Gastrocnemius medialis (tissue), 4 donors: ENCODE measurements around the gene SLC6A16.

Experiments
- CTCF ChIP-seq, 5 experiments: fragments of 450-650 bp in 3 of 5; fragments of 200-600 bp in 2 of 5; sonication (generic) in 2 of 5; IDR thresholded peaks in 4 of 5; conservative IDR thresholded peaks in 1 of 5; 1 replicate in 4 of 5; 2 replicates in 1 of 5; pipeline ENCODE4 v1.5.1; 2016 to 2019; ENCODE audit warnings: antibody characterized with exemption in 5 of 5, mild to moderate bottlenecking in 3 of 5, moderate library complexity in 3 of 5
- POLR2A ChIP-seq, 2 donors: fragments of 450-650 bp; IDR thresholded peaks; one replicate each; pipeline ENCODE4 v1.6.1; 2017; ENCODE audit warnings: antibody characterized with exemption in 2 of 2, mild to moderate bottlenecking in 2 of 2, moderate library complexity in 2 of 2

- no peak for TF ChIP-seq CTCF (IDR thresholded peaks at IDR 0.05 in 4 of 5, conservative IDR thresholded peaks at IDR 0.05 in 1 of 5)
- TF ChIP-seq POLR2A (IDR thresholded peaks at IDR 0.05), result no peak
Observed at GRCh38 chr19:49338691-49339300, 13.8 kb upstream of the SLC6A16 start.
